Measurements from ENCODE around the gene DENND4C.

- TF ChIP-seq CHD2 (IDR thresholded peaks at IDR 0.05; ENCODE audit: low read length, partially characterized antibody) (no peak), POLR2A (IDR thresholded peaks at IDR 0.05; ENCODE audit: low read length) (no peak), CTCF (IDR thresholded peaks at IDR 0.05) (no peak), REST (IDR thresholded peaks at IDR 0.05) (no peak), HDAC2 (IDR thresholded peaks at IDR 0.05) (no peak), CEBPB (IDR thresholded peaks at IDR 0.05) (peak in 1 of 2 experiments; percentile 46; a peak in 1 of 4 replicates), USF2 (IDR thresholded peaks at IDR 0.05) (no peak), CHD4 (IDR thresholded peaks at IDR 0.05; ENCODE audit: borderline replicate concordance) (no peak), MYC (IDR thresholded peaks at IDR 0.05; ENCODE audit: borderline replicate concordance, low read length) (no peak), RCOR1 (IDR thresholded peaks at IDR 0.05; ENCODE audit: low read depth, low read length) (no peak), ZC3H11A (IDR thresholded peaks at IDR 0.05) (no peak), EP300 (IDR thresholded peaks at IDR 0.05) (no peak)
These were observed 9.5 kb downstream of the DENND4C start for GRCh38 chr9:19239955-19240354.
